HCT116 (cell line): ENCODE results near the gene AHI1. TPM values are rescaled to one million over a fixed set of nuclear protein-coding genes. Genes with fewer than 3 reads are reported as not detected.

Experiments used
- ATAC-seq: fragments of 200-7000 bp; cut with Tn5 transposase; 2 replicates; pipeline ENCODE4 v1.9.1; 2020; ENCODE audit warnings: mild to moderate bottlenecking, moderate library complexity
- BruUV-seq: library from RNA; stranded (reverse); fragments of 400-500 nt; replicated peaks from 2 replicates; lab custom pipeline; 2021; lab: Mats Ljungman, UMichigan
- CTCF ChIA-PET: fragments of 300-600 bp; sonication (Branson Sonifier 250); formaldehyde crosslinking; loops from one replicate; lab custom pipeline; 2021; ENCODE audit warnings: antibody characterized with exemption; lab: Charles Lee
- POLR2A ChIA-PET: fragments of 300-600, 350-600 bp; sonication (Branson Sonifier 250); formaldehyde crosslinking; loops from one replicate; lab custom pipeline; 2021; ENCODE audit warnings: antibody characterized with exemption; lab: Charles Lee
- RAD21 ChIA-PET, 2 experiments: fragments of 300-600 bp; sonication (Branson Sonifier 250); formaldehyde crosslinking; loops; one replicate each; lab custom pipeline; 2023; ENCODE audit warnings: low total read pairs in 2 of 2; ENCODE audit not compliant: uncharacterized antibody in 2 of 2, unreplicated experiment in 2 of 2, low non-redundant PET in 1 of 2; lab: Charles Lee
- DNase-seq: peaks from one replicate; pipeline ENCODE4 v3.0.0-alpha.2; 2010; ENCODE audit warnings: low read depth, low spot score
- H2AFZ ChIP-seq: fragments of 200-600 bp; shearing (Covaris generic), sonication (generic); 2 replicates; pipeline ENCODE4 v1.6.1; 2017; ENCODE audit warnings: low read depth, mixed run types, mixed read lengths, antibody characterized with exemption, low read length; ENCODE audit not compliant: poor library complexity, severe bottlenecking
- H3K27ac ChIP-seq: 2 replicates; pipeline ENCODE4 v1.5.1; 2012; ENCODE audit warnings: low read depth, low read length
- H3K27me3 ChIP-seq: fragments of 200-600 bp; sonication (generic); 2 replicates; pipeline ENCODE4 v1.6.1; 2016; ENCODE audit warnings: mixed run types, low read length, mixed read lengths; ENCODE audit not compliant: insufficient read depth
- H3K36me3 ChIP-seq, 2 experiments: fragments of 200-500 bp in 1 of 2; fragments of 200-600 bp in 1 of 2; sonication (Bioruptor generic) in 1 of 2; sonication (generic) in 1 of 2; 2 replicates each; pipeline versions ENCODE4 v1.5.1 to v1.6.1; 2014 to 2016; ENCODE audit warnings: low read length in 2 of 2, inconsistent platforms in 1 of 2, mixed read lengths in 1 of 2, mixed run types in 1 of 2; ENCODE audit not compliant: insufficient read depth in 2 of 2, control insufficient read depth in 1 of 2
- H3K4me1 ChIP-seq, 2 experiments: fragments of 200-600 bp in 1 of 2; sonication (generic) in 1 of 2; 2 replicates each; pipeline versions ENCODE4 v1.5.1 to v1.6.1; 2012 to 2017; ENCODE audit warnings: low read length in 2 of 2, inconsistent platforms in 1 of 2, mild to moderate bottlenecking in 1 of 2, mixed read lengths in 1 of 2, mixed run types in 1 of 2, moderate library complexity in 1 of 2; ENCODE audit not compliant: insufficient read depth in 2 of 2, control insufficient read depth in 1 of 2
- H3K4me2 ChIP-seq: fragments of 200-600 bp; sonication (generic); 2 replicates; pipeline ENCODE4 v1.6.1; 2017; ENCODE audit warnings: mixed run types, low read length, mixed read lengths
- H3K4me3 ChIP-seq, 2 experiments: fragments of 200-600 bp in 1 of 2; sonication (generic) in 1 of 2; replicated peaks in 1 of 2; 2 replicates each; pipeline ENCODE4 v1.5.1; 2011 to 2016; ENCODE audit warnings: low read length in 2 of 2, control low read depth in 1 of 2, low read depth in 1 of 2, mild to moderate bottlenecking in 1 of 2, mixed read lengths in 1 of 2, mixed run types in 1 of 2
- H3K79me2 ChIP-seq: fragments of 200-600 bp; sonication (generic); 2 replicates; pipeline ENCODE4 v1.6.1; 2017; ENCODE audit warnings: mild to moderate bottlenecking, mixed run types, low read length, moderate library complexity, mixed read lengths; ENCODE audit not compliant: insufficient read depth
- H3K9ac ChIP-seq: fragments of 200-600 bp; sonication (generic); 2 replicates; pipeline ENCODE4 v1.6.1; 2016; ENCODE audit warnings: low read length, mixed read lengths
- H3K9me2 ChIP-seq: fragments of 200-600 bp; sonication (generic), shearing (Covaris generic); 2 replicates; pipeline ENCODE4 v1.6.1; 2017; ENCODE audit warnings: mixed run types, mild to moderate bottlenecking, moderate library complexity; ENCODE audit not compliant: insufficient read depth
- H3K9me3 ChIP-seq, 2 experiments: fragments of 200-500 bp in 1 of 2; fragments of 200-600 bp in 1 of 2; sonication (Bioruptor generic) in 1 of 2; sonication (generic) in 1 of 2; 2 replicates each; pipeline ENCODE4 v1.6.1; 2014 to 2017; ENCODE audit warnings: low read length in 2 of 2, mixed read lengths in 2 of 2, inconsistent platforms in 1 of 2, low read depth in 1 of 2, mild to moderate bottlenecking in 1 of 2, mixed run types in 1 of 2, moderate library complexity in 1 of 2; ENCODE audit not compliant: control insufficient read depth in 1 of 2, insufficient read depth in 1 of 2
- H4K20me1 ChIP-seq: fragments of 200-600 bp; sonication (generic), shearing (Covaris generic); 2 replicates; pipeline ENCODE4 v1.6.1; 2017; ENCODE audit warnings: mixed run types, mild to moderate bottlenecking, moderate library complexity; ENCODE audit not compliant: insufficient read depth
- CBX3 ChIP-seq: IDR thresholded peaks from 2 replicates; pipeline ENCODE4 v1.6.1; 2012; ENCODE audit warnings: low read depth
- FOSL1 ChIP-seq: IDR thresholded peaks from 2 replicates; pipeline ENCODE4 v1.6.1; 2012; ENCODE audit warnings: low read depth
- SIN3A ChIP-seq: IDR thresholded peaks from 2 replicates; pipeline ENCODE4 v1.6.1; 2012; ENCODE audit warnings: low read depth
- SP1 ChIP-seq: IDR thresholded peaks from 2 replicates; pipeline ENCODE4 v1.6.1; 2012; ENCODE audit warnings: low read depth
- SRF ChIP-seq: IDR thresholded peaks from 2 replicates; pipeline ENCODE4 v1.6.1; 2012; ENCODE audit warnings: low read depth
- ZNF274 ChIP-seq: fragments of 200-500 bp; sonication (Bioruptor generic); IDR thresholded peaks from 2 replicates; pipeline ENCODE4 v1.6.1; 2014; ENCODE audit warnings: mild to moderate bottlenecking, low read depth, low read length, inconsistent platforms
- intact Hi-C: fragments of 100-400 bp; cut with micrococcal nuclease; formaldehyde crosslinking; loops from 2 replicates; pipeline ENCODE4 v1.10.0; 2022
- total RNA-seq: library from RNA; stranded (reverse); gene quantifications from one replicate; pipeline ENCODE4 v1.2.1, GENCODE V29; 2021; ENCODE audit not compliant: unreplicated experiment
- TF ChIP-seq, protein P1 (sequence below): IDR thresholded peaks from 2 replicates; pipeline ENCODE4 v1.6.1; 2012

AHI1 gene
- total RNA-seq, 1 experiment from 2014 or later = 29.6 TPM

DNA sequence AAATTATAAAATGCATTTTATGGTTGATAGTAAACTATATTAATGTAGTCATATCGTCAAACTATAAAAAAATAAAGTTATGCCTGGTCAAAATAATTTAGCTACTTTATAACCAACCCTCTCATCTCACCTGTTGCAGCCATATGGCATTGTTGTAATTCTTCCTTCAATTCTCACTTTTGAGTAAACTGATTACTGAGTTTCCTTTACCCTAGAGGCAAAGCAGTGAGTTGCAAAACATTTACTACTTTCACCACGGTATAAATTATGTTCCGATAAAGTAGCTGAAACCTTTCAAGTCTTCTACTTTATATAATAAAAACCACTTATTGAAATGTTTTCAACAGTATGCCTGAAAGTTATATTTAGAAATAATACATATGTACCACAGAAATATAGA lies 113.8 kb downstream of the AHI1 start:
- Histone ChIP-seq H3K79me2 (no peaks in the 10 kb centered on the region), H3K4me2 (no peak overlapping the region), H3K27me3 (no peaks in the 10 kb centered on the region), H4K20me1 (no peaks in the 10 kb centered on the region), H3K9me2 (no peaks in the 10 kb centered on the region), H3K4me1 (no peaks in the 10 kb centered on the region), H3K27ac (no peak overlapping the region), H2AFZ (no peak overlapping the region), H3K4me3 (no peak overlapping the region), H3K9me3 (no peaks in the 10 kb centered on the region), H3K36me3 (no peaks in the 10 kb centered on the region), H3K9ac (no peak overlapping the region)
- BruUV-seq = no TSS peak
- no peak for TF ChIP-seq SRF
- POLR2A ChIA-PET = no interaction called here
- RAD21 ChIA-PET = no interaction called here
- intact Hi-C loops = no loop called here
- DNase-seq (no peak), ATAC-seq (no peak)
- CTCF ChIA-PET = no interaction called here

DNA sequence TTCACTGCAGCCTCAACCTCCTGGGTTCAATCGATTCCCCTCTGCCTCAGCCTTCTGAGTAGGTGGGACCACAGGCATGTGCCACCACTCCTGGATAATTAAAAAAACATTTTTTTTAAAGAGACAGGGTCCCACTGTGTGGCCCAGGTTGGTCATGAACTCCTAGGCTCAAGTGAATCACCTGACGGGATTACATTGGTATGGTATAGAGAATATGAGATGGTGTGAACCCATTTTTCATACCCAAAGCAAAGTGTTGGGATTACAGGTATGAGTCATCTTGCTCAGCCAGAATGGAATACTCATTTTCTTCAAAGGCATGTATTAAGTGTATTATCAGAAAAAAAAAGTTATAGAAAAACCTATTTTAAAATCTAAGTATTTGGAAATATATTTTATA lies 114.2 kb downstream of the AHI1 start:
- POLR2A ChIA-PET = no interaction called here
- H4K20me1 ChIP-seq = no peaks in the 10 kb centered on the region
- no TSS peak for BruUV-seq
- ATAC-seq (no peak), DNase-seq (no peak)
- no peaks in the 10 kb centered on the region for H3K9me3 ChIP-seq
- no peak overlapping the region for H3K4me3 ChIP-seq
- no peaks in the 10 kb centered on the region for H3K79me2 ChIP-seq
- H3K27ac ChIP-seq = no peak overlapping the region
- H3K4me2 ChIP-seq = no peak overlapping the region
- H3K9ac ChIP-seq = no peak overlapping the region
- H3K27me3 ChIP-seq = no peaks in the 10 kb centered on the region
- CTCF ChIA-PET = no interaction called here
- H3K4me1 ChIP-seq = no peaks in the 10 kb centered on the region
- H3K9me2 ChIP-seq = no peaks in the 10 kb centered on the region
- no peak overlapping the region for H2AFZ ChIP-seq
- TF ChIP-seq SIN3A = no peak
- no peak for TF ChIP-seq SP1
- no peak for TF ChIP-seq CBX3
- TF ChIP-seq, protein P1, sequence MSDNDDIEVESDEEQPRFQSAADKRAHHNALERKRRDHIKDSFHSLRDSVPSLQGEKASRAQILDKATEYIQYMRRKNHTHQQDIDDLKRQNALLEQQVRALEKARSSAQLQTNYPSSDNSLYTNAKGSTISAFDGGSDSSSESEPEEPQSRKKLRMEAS = no peak
- TF ChIP-seq FOSL1 = no peak
- no peak for TF ChIP-seq SRF
- no peak for TF ChIP-seq ZNF274
- RAD21 ChIA-PET = no interaction called here
- intact Hi-C loops = no loop called here
- H3K36me3 ChIP-seq = no peaks in the 10 kb centered on the region
